Thyroid gland (tissue), 4 donors: Measurements from ENCODE around the gene SLC22A14. TPM values are rescaled to one million over a fixed set of nuclear protein-coding genes. Genes with fewer than 3 reads are reported as not detected.

ENCODE experiments used
- DNase-seq, 2 donors: peaks; one replicate each; pipeline ENCODE4 v3.0.0-alpha.2; 2019
- H3K27ac ChIP-seq, 3 donors: fragments of 200-600 bp; sonication (generic); 1 replicate in 2 of 3; 2 replicates in 1 of 3; pipeline ENCODE4 v1.5.1; 2016 to 2019; ENCODE audit warnings: mild to moderate bottlenecking in 1 of 3, moderate library complexity in 1 of 3
- H3K27me3 ChIP-seq: fragments of 200-600 bp; sonication (generic); one replicate; pipeline ENCODE4 v1.5.1; 2019
- H3K36me3 ChIP-seq, 2 donors: fragments of 200-600 bp; sonication (generic); one replicate each; pipeline ENCODE4 v1.5.1; 2016 to 2019
- H3K4me1 ChIP-seq, 2 donors: fragments of 200-600 bp; sonication (generic); one replicate each; pipeline ENCODE4 v1.5.1; 2017 to 2019
- H3K4me3 ChIP-seq, 3 donors: fragments of 200-600 bp; sonication (generic); replicated peaks in 1 of 3; 1 replicate in 2 of 3; 2 replicates in 1 of 3; pipeline ENCODE4 v1.5.1; 2016; ENCODE audit warnings: mild to moderate bottlenecking in 1 of 3
- H3K9me3 ChIP-seq: fragments of 200-600 bp; sonication (generic); one replicate; pipeline ENCODE4 v1.5.1; 2017
- POLR2A ChIP-seq, 2 donors: fragments of 450-650 bp; IDR thresholded peaks; one replicate each; pipeline ENCODE4 v1.6.1; 2017; ENCODE audit warnings: antibody characterized with exemption in 2 of 2, mild to moderate bottlenecking in 2 of 2, moderate library complexity in 1 of 2
- WGBS, 2 donors: methylation state at CpG; one replicate each; pipeline ENCODE4 v1.1.5; 2017; 5-methylcytosine and 5-hydroxymethylcytosine counted together
- intact Hi-C: fragments of 100-400 bp; cut with DNase I; formaldehyde crosslinking; loops from one replicate; pipeline ENCODE4 v1.15.1; 2023
- small RNA-seq: library from RNA; depleted of rRNA; stranded (forward); fragments of <200 nt; gene quantifications from one replicate; pipeline ENCODE3, GENCODE V24; 2016
- total RNA-seq, 4 donors: library from RNA; depleted of rRNA; stranded (reverse); fragments of >200 nt; gene quantifications; one replicate each; pipeline ENCODE4 v1.2.3, GENCODE V29; 2016
- TF ChIP-seq, protein P1 (sequence below), 6 experiments: fragments of 200-600 bp in 3 of 6; fragments of 450-650 bp in 3 of 6; sonication (generic) in 3 of 6; IDR thresholded peaks; one replicate each; pipeline ENCODE4 v1.5.1; 2016 to 2019; ENCODE audit warnings: antibody characterized with exemption in 6 of 6, mild to moderate bottlenecking in 2 of 6, inconsistent platforms in 1 of 6, moderate library complexity in 1 of 6

SLC22A14 gene
- total RNA-seq, 4 donors from 2014 or later: not detected

DNA sequence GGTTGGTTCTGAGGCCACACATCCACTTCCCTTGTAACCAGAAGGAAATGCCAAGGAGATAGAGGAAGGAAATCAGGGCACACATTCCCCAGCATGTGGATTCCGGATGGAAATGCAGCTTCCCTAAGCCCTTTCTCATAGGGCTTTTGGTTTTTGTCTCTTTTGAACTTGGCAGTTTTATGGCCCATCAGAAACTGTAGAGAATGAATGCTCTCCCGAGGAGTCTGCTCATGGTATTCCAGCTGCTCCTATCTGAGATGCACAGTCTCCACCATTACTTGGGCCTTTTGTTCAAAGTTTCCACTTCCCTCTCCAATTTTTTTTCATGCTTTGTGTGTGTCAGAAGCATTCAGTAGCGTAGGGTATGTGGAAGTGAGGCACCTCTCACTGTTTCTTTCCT is 85.7 kb downstream of the SLC22A14 start:
- DNase-seq: no peak

More for the DNA sequence above, 85.7 kb downstream of the SLC22A14 start:
- Histone ChIP-seq H3K9me3 (no peaks in the 10 kb centered on the region), H3K36me3 (no peaks in the 10 kb centered on the region), H3K4me1 (no peaks in the 10 kb centered on the region), H3K27ac (no peak overlapping the region), H3K27me3 (no peaks in the 10 kb centered on the region), H3K4me3 (no peak overlapping the region)
- intact Hi-C loops: no loop called here
- 88 to 93% methylated on average over 3 of the region's 3 CpGs for WGBS, 2 donors
- TF ChIP-seq, protein P1, sequence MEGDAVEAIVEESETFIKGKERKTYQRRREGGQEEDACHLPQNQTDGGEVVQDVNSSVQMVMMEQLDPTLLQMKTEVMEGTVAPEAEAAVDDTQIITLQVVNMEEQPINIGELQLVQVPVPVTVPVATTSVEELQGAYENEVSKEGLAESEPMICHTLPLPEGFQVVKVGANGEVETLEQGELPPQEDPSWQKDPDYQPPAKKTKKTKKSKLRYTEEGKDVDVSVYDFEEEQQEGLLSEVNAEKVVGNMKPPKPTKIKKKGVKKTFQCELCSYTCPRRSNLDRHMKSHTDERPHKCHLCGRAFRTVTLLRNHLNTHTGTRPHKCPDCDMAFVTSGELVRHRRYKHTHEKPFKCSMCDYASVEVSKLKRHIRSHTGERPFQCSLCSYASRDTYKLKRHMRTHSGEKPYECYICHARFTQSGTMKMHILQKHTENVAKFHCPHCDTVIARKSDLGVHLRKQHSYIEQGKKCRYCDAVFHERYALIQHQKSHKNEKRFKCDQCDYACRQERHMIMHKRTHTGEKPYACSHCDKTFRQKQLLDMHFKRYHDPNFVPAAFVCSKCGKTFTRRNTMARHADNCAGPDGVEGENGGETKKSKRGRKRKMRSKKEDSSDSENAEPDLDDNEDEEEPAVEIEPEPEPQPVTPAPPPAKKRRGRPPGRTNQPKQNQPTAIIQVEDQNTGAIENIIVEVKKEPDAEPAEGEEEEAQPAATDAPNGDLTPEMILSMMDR (IDR thresholded peaks at IDR 0.05): no peak
- TF ChIP-seq POLR2A (IDR thresholded peaks at IDR 0.05): no peak

Small RNAs within 50 kb of the gene (small RNA-seq; reads per million reads assigned to genes)
- not detected for gene RNU6-235P

Other genes starting within 250 kb of the SLC22A14 start
- gene DLEC1, start 243.1 kb upstream of the SLC22A14 start, total RNA-seq: 1 to 10 TPM in 3 of 4 donors, under 1 TPM in 1; 0.44 to 1.7 (median 1.5) TPM
- gene ACAA1, start 145.2 kb upstream of the SLC22A14 start, total RNA-seq: 10 to 100 TPM; 63.3 to 86.1 (median 75.1) TPM
- gene MYD88, start 143.6 kb upstream of the SLC22A14 start, total RNA-seq: 10 to 100 TPM; 18.0 to 23.8 (median 20.2) TPM
- 10 to 100 TPM; 32.0 to 40.5 (median 37.9) TPM for gene OXSR1, start 116.8 kb upstream of the SLC22A14 start, total RNA-seq
- gene SLC22A13, start 16.5 kb upstream of the SLC22A14 start, total RNA-seq: under 1 TPM in 2 of 4 donors, not detected in 2; 0.54 to 0.56 TPM
- 1 to 10 TPM in 3 of 4 donors, under 1 TPM in 1; 0.78 to 1.7 (median 1.1) TPM for gene XYLB, start 64.5 kb downstream of the SLC22A14 start, total RNA-seq
- 10 to 100 TPM in 1 of 4 donors, 1 to 10 TPM in 3; 5.1 to 12.2 (median 7.7) TPM for gene ACVR2B, start 171.6 kb downstream of the SLC22A14 start, total RNA-seq
- gene EXOG, start 214.0 kb downstream of the SLC22A14 start, total RNA-seq: 10 to 100 TPM in 3 of 4 donors, 1 to 10 TPM in 1; 7.6 to 17.6 (median 14.1) TPM